OCI-LY1 (cell line): ENCODE measurements around the gene DCAF15.

Experiments
- H2AFZ ChIP-seq: fragments of 200-600 bp; sonication (generic), shearing (Covaris generic); 2 replicates; pipeline ENCODE4 v1.6.0; 2014; ENCODE audit warnings: antibody characterized with exemption, mild to moderate bottlenecking, low read length
- H3F3A ChIP-seq: fragments of 200-600 bp; sonication (generic), shearing (Covaris generic); 2 replicates; pipeline ENCODE4 v1.6.0; 2014; ENCODE audit warnings: mild to moderate bottlenecking, antibody characterized with exemption, low read length, moderate library complexity; ENCODE audit not compliant: insufficient read depth
- H3K27ac ChIP-seq: fragments of 200-600 bp; sonication (generic); 2 replicates; pipeline ENCODE4 v1.5.1; 2014; ENCODE audit warnings: low read length, mixed run types, mild to moderate bottlenecking, low read depth; ENCODE audit not compliant: poor library complexity, severe bottlenecking
- H3K27me3 ChIP-seq: fragments of 200-600 bp; sonication (generic); 2 replicates; pipeline ENCODE4 v1.6.0; 2014; ENCODE audit warnings: antibody characterized with exemption, mild to moderate bottlenecking, low read length, moderate library complexity; ENCODE audit not compliant: insufficient read depth
- H3K36me3 ChIP-seq: fragments of 200-600 bp; sonication (generic); 2 replicates; pipeline ENCODE4 v1.6.1; 2014; ENCODE audit warnings: mild to moderate bottlenecking, antibody characterized with exemption, low read length, moderate library complexity, mixed read lengths; ENCODE audit not compliant: insufficient read depth
- H3K4me1 ChIP-seq: fragments of 200-600 bp; sonication (generic); 2 replicates; pipeline ENCODE4 v1.5.1; 2014; ENCODE audit warnings: mild to moderate bottlenecking, low read length, moderate library complexity; ENCODE audit not compliant: insufficient read depth, severe bottlenecking
- H3K4me2 ChIP-seq: fragments of 200-600 bp; sonication (generic), shearing (Covaris generic); 2 replicates; pipeline ENCODE4 v1.6.1; 2014; ENCODE audit warnings: low read length
- H3K4me3 ChIP-seq: fragments of 200-600 bp; sonication (generic); 2 replicates; pipeline ENCODE4 v1.5.1; 2014; ENCODE audit warnings: low read length, low read depth, mild to moderate bottlenecking, mixed read lengths; ENCODE audit not compliant: poor library complexity, severe bottlenecking
- H3K79me2 ChIP-seq: fragments of 200-600 bp; shearing (Covaris generic); 2 replicates; pipeline ENCODE4 v1.6.1; 2016; ENCODE audit warnings: mixed run types, low read length, mixed read lengths; ENCODE audit not compliant: insufficient read depth
- H3K9ac ChIP-seq: fragments of 200-600 bp; sonication (generic), shearing (Covaris generic); 2 replicates; pipeline ENCODE4 v1.6.1; 2014; ENCODE audit warnings: mild to moderate bottlenecking, low read length, mixed read lengths
- H3K9me2 ChIP-seq: fragments of 200-600 bp; sonication (generic), shearing (Covaris generic); 2 replicates; pipeline ENCODE4 v1.6.1; 2014; ENCODE audit warnings: low read depth, mild to moderate bottlenecking, low read length, mixed read lengths
- H3K9me3 ChIP-seq: fragments of 200-600 bp; shearing (Covaris generic); 2 replicates; pipeline ENCODE4 v1.6.1; 2014; ENCODE audit warnings: low read length, mixed read lengths
- H4K20me1 ChIP-seq: fragments of 200-600 bp; sonication (generic), shearing (Covaris generic); 2 replicates; pipeline ENCODE4 v1.6.0; 2016; ENCODE audit warnings: mild to moderate bottlenecking, low read length; ENCODE audit not compliant: insufficient read depth
- EZH2 ChIP-seq: fragments of 200-600 bp; sonication (generic), shearing (Covaris generic); IDR thresholded peaks from 2 replicates; pipeline ENCODE4 v1.8.0; 2017; ENCODE audit warnings: borderline replicate concordance, mixed run types, mild to moderate bottlenecking, antibody characterized with exemption, low read length, moderate library complexity, mixed read lengths
- TF ChIP-seq, protein P1 (sequence below): fragments of 200-600 bp; sonication (generic), shearing (Covaris generic); IDR thresholded peaks from 2 replicates; pipeline ENCODE4 v1.5.1; 2017; ENCODE audit warnings: mild to moderate bottlenecking, antibody characterized with exemption, low read length, moderate library complexity, mixed read lengths

DCAF15 gene

DNA sequence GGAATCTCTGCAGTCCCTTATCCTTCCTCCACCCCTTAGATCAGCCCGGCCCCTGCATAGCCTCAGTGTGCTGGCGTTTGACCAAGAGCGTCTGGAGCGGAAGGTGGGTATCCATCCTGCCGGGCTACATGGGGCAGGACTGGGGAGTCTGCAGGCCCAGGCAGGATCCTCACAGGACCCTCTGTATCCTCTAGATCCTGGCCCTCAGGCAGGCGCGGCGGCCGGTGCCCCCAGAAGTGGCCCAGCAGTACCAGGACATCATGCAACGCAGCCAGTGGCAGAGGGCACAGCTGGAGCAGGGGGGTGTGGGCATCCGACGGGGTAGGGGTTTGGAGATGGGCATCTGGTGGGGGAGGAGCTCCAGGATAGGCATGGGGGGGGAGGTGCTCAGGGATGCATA, 23.0 kb upstream of the DCAF15 start:
- H3F3A ChIP-seq: no peaks in the 10 kb centered on the region
- H3K36me3 ChIP-seq: peaks cover 40% of the 10 kb centered on the region
- H3K9me3 ChIP-seq: no peaks in the 10 kb centered on the region
- H3K9me2 ChIP-seq: no peaks in the 10 kb centered on the region
- no peak overlapping the region for H3K27ac ChIP-seq
- H2AFZ ChIP-seq: no peak overlapping the region
- H4K20me1 ChIP-seq: no peaks in the 10 kb centered on the region
- H3K4me1 ChIP-seq: no peaks in the 10 kb centered on the region
- H3K27me3 ChIP-seq: no peaks in the 10 kb centered on the region
- no peak overlapping the region for H3K4me2 ChIP-seq
- H3K9ac ChIP-seq: no peak overlapping the region
- no peak overlapping the region for H3K4me3 ChIP-seq
- TF ChIP-seq EZH2: no peak
- TF ChIP-seq, protein P1, sequence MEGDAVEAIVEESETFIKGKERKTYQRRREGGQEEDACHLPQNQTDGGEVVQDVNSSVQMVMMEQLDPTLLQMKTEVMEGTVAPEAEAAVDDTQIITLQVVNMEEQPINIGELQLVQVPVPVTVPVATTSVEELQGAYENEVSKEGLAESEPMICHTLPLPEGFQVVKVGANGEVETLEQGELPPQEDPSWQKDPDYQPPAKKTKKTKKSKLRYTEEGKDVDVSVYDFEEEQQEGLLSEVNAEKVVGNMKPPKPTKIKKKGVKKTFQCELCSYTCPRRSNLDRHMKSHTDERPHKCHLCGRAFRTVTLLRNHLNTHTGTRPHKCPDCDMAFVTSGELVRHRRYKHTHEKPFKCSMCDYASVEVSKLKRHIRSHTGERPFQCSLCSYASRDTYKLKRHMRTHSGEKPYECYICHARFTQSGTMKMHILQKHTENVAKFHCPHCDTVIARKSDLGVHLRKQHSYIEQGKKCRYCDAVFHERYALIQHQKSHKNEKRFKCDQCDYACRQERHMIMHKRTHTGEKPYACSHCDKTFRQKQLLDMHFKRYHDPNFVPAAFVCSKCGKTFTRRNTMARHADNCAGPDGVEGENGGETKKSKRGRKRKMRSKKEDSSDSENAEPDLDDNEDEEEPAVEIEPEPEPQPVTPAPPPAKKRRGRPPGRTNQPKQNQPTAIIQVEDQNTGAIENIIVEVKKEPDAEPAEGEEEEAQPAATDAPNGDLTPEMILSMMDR: no peak
- no peaks in the 10 kb centered on the region for H3K79me2 ChIP-seq

DNA sequence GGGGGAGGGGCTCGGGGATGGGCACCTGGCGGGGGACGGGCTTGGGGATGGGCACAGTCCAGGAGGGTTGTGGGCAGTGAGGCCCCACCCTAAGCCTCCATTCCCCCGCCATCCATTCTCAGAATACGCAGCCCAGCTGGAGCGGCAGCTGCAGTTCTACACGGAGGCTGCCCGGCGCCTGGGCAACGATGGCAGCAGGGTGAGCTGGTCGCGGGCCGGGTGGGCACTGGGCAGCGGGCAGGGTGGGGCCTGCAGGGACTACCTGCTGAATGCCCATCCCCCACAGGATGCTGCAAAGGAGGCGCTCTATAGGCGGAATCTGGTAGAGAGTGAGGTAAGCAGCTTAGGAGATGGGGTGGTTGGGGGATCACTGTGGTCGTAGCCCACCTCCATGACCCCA, 22.4 kb upstream of the DCAF15 start:
- Histone ChIP-seq H3F3A (no peaks in the 10 kb centered on the region), H3K9me3 (no peaks in the 10 kb centered on the region), H3K36me3 (peaks cover 36% of the 10 kb centered on the region), H3K4me3 (no peak overlapping the region), H3K4me2 (no peak overlapping the region), H3K9ac (no peak overlapping the region), H3K4me1 (no peaks in the 10 kb centered on the region), H3K27ac (no peak overlapping the region), H3K27me3 (no peaks in the 10 kb centered on the region), H3K79me2 (no peaks in the 10 kb centered on the region), H2AFZ (no peak overlapping the region), H4K20me1 (no peaks in the 10 kb centered on the region), H3K9me2 (no peaks in the 10 kb centered on the region)
- no peak for TF ChIP-seq EZH2
- TF ChIP-seq, protein P1: no peak

DNA sequence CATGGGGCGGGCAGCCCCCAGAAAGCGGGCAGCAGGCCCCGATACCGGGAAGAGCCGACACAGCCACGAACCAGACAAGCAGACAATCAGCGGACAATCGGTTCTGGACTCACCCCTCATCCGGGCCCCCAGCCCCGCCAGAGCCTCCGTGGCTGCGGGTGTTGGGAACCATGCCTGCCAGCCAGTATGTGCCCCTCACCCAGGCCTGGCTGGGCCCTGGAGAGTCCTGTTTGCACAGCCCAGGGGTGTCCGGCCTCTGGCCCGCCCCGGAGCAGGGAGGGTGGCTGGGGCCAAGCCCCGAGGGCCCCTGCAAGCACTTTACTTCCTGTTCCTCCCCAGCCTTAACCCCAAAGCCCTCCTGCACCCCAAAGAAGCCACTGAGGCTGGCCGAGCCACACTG, 21.9 kb upstream of the DCAF15 start:
- Histone ChIP-seq H3K9me3 (no peaks in the 10 kb centered on the region), H3K9me2 (no peaks in the 10 kb centered on the region), H3K4me2 (no peak overlapping the region), H3K36me3 (peaks cover 33% of the 10 kb centered on the region), H2AFZ (no peak overlapping the region), H4K20me1 (no peaks in the 10 kb centered on the region), H3K4me1 (no peaks in the 10 kb centered on the region), H3K27me3 (no peaks in the 10 kb centered on the region), H3K27ac (no peak overlapping the region), H3F3A (no peaks in the 10 kb centered on the region), H3K79me2 (no peaks in the 10 kb centered on the region), H3K9ac (no peak overlapping the region), H3K4me3 (no peak overlapping the region)
- TF ChIP-seq EZH2: no peak
- TF ChIP-seq, protein P1: no peak
